HL-60 (cell line): ENCODE results near the gene BTBD9.
A peak's percentile ranks its signal among the peaks of the same experiment; 100 is the strongest.

Experiments
- DNase-seq, 2 experiments: peaks; one replicate each; pipeline ENCODE4 v3.0.0-alpha.2; 2010 to 2020; ENCODE audit warnings: low read depth in 1 of 2, low spot score in 1 of 2
- H3K27ac ChIP-seq: fragments of 250-450 bp; sonication (Bioruptor Pico); replicated peaks from 2 replicates; pipeline ENCODE4 v1.5.1; 2020; ENCODE audit warnings: mild to moderate bottlenecking, moderate library complexity
- H3K27me3 ChIP-seq: fragments of 250-450 bp; sonication (Bioruptor Pico); 2 replicates; pipeline ENCODE4 v1.5.1; 2021; ENCODE audit warnings: mild to moderate bottlenecking, moderate library complexity; ENCODE audit not compliant: insufficient read depth, poor library complexity, severe bottlenecking
- H3K4me3 ChIP-seq: replicated peaks from 2 replicates; pipeline ENCODE4 v1.5.1; 2011; ENCODE audit warnings: mild to moderate bottlenecking, control low read depth, low read length; ENCODE audit not compliant: insufficient read depth
- GABPA ChIP-seq: IDR thresholded peaks from 2 replicates; pipeline ENCODE4 v1.6.1; 2012; ENCODE audit warnings: low read depth
- POLR2AphosphoS5 ChIP-seq: IDR thresholded peaks from 2 replicates; pipeline ENCODE4 v1.6.1; 2012; ENCODE audit warnings: low read depth
- SPI1 ChIP-seq: IDR thresholded peaks from 2 replicates; pipeline ENCODE4 v1.6.1; 2012; ENCODE audit warnings: low read depth, mild to moderate bottlenecking, borderline replicate concordance
- TF ChIP-seq, protein P1 (sequence below): IDR thresholded peaks from one replicate; pipeline ENCODE4 v1.5.1; 2011; ENCODE audit warnings: low read length, control low read depth, inconsistent platforms; ENCODE audit not compliant: insufficient read depth
- TF ChIP-seq, protein P2 (sequence below): IDR thresholded peaks from 2 replicates; pipeline ENCODE4 v1.6.1; 2012; ENCODE audit warnings: low read depth; ENCODE audit not compliant: insufficient replicate concordance

BTBD9 gene

GRCh38 chr6:38555606-38556005 lies 84.1 kb downstream of the BTBD9 start:
- H3K27me3 ChIP-seq, result no peaks in the 10 kb centered on the region
- TF ChIP-seq, protein P1, sequence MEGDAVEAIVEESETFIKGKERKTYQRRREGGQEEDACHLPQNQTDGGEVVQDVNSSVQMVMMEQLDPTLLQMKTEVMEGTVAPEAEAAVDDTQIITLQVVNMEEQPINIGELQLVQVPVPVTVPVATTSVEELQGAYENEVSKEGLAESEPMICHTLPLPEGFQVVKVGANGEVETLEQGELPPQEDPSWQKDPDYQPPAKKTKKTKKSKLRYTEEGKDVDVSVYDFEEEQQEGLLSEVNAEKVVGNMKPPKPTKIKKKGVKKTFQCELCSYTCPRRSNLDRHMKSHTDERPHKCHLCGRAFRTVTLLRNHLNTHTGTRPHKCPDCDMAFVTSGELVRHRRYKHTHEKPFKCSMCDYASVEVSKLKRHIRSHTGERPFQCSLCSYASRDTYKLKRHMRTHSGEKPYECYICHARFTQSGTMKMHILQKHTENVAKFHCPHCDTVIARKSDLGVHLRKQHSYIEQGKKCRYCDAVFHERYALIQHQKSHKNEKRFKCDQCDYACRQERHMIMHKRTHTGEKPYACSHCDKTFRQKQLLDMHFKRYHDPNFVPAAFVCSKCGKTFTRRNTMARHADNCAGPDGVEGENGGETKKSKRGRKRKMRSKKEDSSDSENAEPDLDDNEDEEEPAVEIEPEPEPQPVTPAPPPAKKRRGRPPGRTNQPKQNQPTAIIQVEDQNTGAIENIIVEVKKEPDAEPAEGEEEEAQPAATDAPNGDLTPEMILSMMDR, result no peak
- TF ChIP-seq POLR2AphosphoS5 (no peak), GABPA (no peak), SPI1 (no peak)
- DNase-seq, result no peak
- H3K27ac ChIP-seq, result no peak overlapping the region
- H3K4me3 ChIP-seq, result no peak overlapping the region

DNA sequence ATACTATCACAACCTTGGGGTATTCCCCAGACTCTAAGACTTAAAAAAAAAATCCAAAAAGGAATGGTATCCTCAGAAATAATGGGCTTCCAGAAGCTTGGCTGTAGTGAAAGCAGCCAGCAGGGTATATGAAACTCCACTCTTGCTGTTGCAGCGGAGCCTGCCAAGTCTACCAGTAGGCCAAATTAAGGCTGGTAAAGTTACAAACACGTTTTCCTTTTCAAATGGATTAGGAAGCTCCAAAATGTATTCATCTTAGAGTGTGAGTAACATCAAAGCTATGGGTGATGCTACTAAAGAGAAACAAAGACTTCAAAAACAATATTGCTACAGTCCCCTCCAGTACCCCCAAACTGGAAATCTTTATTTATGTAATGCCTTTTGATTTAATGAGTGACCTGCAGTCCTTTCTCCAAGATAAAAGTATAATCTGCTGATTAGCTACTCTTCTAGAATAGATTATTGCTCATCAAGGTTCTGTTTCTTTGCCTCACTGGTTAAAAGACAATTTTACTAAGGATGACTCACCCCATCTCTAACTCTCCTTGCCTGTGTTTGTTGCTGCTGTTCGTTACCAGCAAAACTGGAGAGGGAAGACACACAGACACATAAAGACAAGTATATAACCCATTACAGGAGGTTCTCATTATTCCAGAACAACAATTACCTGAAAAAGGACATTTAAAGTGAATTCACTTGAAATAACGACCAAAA lies 84.9 kb downstream of the BTBD9 start:
- Histone ChIP-seq H3K4me3 (no peak overlapping the region), H3K27ac (no peak overlapping the region), H3K27me3 (no peaks in the 10 kb centered on the region)
- no peak for DNase-seq
- TF ChIP-seq SPI1, result no peak
- TF ChIP-seq POLR2AphosphoS5, result no peak
- TF ChIP-seq, protein P2, sequence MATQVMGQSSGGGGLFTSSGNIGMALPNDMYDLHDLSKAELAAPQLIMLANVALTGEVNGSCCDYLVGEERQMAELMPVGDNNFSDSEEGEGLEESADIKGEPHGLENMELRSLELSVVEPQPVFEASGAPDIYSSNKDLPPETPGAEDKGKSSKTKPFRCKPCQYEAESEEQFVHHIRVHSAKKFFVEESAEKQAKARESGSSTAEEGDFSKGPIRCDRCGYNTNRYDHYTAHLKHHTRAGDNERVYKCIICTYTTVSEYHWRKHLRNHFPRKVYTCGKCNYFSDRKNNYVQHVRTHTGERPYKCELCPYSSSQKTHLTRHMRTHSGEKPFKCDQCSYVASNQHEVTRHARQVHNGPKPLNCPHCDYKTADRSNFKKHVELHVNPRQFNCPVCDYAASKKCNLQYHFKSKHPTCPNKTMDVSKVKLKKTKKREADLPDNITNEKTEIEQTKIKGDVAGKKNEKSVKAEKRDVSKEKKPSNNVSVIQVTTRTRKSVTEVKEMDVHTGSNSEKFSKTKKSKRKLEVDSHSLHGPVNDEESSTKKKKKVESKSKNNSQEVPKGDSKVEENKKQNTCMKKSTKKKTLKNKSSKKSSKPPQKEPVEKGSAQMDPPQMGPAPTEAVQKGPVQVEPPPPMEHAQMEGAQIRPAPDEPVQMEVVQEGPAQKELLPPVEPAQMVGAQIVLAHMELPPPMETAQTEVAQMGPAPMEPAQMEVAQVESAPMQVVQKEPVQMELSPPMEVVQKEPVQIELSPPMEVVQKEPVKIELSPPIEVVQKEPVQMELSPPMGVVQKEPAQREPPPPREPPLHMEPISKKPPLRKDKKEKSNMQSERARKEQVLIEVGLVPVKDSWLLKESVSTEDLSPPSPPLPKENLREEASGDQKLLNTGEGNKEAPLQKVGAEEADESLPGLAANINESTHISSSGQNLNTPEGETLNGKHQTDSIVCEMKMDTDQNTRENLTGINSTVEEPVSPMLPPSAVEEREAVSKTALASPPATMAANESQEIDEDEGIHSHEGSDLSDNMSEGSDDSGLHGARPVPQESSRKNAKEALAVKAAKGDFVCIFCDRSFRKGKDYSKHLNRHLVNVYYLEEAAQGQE, result no peak
- TF ChIP-seq GABPA, result no peak
- TF ChIP-seq, protein P1, result no peak

GRCh38 chr6:38554014-38554413 lies 85.7 kb downstream of the BTBD9 start:
- no peak overlapping the region for H3K4me3 ChIP-seq
- DNase-seq, result no peak
- TF ChIP-seq, protein P2, result no peak
- TF ChIP-seq POLR2AphosphoS5 (no peak), GABPA (no peak), SPI1 (no peak)
- TF ChIP-seq, protein P1, result no peak
- H3K27ac ChIP-seq, result no peak overlapping the region
- no peaks in the 10 kb centered on the region for H3K27me3 ChIP-seq

GRCh38 chr6:38552121-38552520 lies 87.6 kb downstream of the BTBD9 start:
- peak; percentile 45 to 84 for DNase-seq
- H3K27me3 ChIP-seq, result no peaks in the 10 kb centered on the region

More at GRCh38 chr6:38552121-38552520, 87.6 kb downstream of the BTBD9 start:
- no peak overlapping the region for H3K4me3 ChIP-seq
- TF ChIP-seq, protein P2, result no peak
- no peak; the same call in 1 of the 2 replicates for TF ChIP-seq SPI1
- H3K27ac ChIP-seq, result no peak overlapping the region
